ENCODE data around the gene VPREB1. TPM values are rescaled to one million over a fixed set of nuclear protein-coding genes. Genes with fewer than 3 reads are reported as not detected.
"Not testable (repeated sequence)": the region's sequence is repeated elsewhere in the genome, so short reads cannot be mapped to it uniquely, and the experiment has no call there.

Gene VPREB1
- total RNA-seq, 2 experiments from 2014 or later, result not detected

DNA sequence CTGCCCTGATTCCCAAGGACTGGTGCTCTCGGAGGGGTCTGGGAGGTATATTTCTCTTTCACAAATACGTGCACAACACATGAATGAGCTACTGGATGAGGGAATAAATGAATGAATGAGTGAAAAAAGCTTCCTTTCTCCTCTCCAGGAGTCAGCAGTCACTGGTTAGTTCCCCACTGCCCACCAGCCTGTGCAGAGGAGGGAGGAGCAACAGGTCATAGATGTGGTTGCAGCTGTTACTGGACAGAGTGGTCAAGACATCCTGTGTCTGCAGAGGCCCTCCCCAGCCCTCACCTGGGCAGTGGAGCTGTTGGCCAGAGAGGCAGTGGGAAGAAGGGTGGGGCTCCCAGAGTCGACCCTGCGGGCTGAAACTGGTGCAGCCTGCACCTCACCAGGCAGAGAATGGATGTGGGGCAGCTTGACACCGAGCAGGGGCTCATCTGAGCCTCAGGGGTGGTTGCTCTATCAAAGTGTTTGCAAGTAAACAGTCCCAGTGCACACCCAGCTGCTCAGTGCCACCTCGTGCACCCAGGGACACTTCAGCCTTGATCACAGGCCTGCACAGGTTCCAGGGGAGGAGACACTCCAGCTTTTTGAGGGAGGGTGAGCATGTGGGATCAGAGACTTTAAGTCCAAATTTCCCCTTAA lies 1.4 kb upstream of the VPREB1 start:
- TF ChIP-seq, protein P1, sequence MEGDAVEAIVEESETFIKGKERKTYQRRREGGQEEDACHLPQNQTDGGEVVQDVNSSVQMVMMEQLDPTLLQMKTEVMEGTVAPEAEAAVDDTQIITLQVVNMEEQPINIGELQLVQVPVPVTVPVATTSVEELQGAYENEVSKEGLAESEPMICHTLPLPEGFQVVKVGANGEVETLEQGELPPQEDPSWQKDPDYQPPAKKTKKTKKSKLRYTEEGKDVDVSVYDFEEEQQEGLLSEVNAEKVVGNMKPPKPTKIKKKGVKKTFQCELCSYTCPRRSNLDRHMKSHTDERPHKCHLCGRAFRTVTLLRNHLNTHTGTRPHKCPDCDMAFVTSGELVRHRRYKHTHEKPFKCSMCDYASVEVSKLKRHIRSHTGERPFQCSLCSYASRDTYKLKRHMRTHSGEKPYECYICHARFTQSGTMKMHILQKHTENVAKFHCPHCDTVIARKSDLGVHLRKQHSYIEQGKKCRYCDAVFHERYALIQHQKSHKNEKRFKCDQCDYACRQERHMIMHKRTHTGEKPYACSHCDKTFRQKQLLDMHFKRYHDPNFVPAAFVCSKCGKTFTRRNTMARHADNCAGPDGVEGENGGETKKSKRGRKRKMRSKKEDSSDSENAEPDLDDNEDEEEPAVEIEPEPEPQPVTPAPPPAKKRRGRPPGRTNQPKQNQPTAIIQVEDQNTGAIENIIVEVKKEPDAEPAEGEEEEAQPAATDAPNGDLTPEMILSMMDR (IDR thresholded peaks at IDR 0.05), result no peak
- H3K27me3 Mint-ChIP-seq, result peaks cover 2% of the 10 kb centered on the region
- intact Hi-C loops (cut with micrococcal nuclease), result no loop called here
- POLR2A ChIA-PET, result no interaction called here
- ATAC-seq (no peak), DNase-seq (no peak)
- no peaks in the 10 kb centered on the region for H3K4me1 Mint-ChIP-seq (ENCODE audit: low read depth)
- CTCF ChIA-PET, result interaction anchor here (1.2 to 14.2 kb wide), 2 partner anchors 37 to 48 kb away, joined by 4 to 227 read pairs; no protein-coding TSS in a partner anchor
- no peaks in the 10 kb centered on the region for H3K9me3 Mint-ChIP-seq
- no peaks in the 10 kb centered on the region for H3K36me3 Mint-ChIP-seq (ENCODE audit: low read depth)
- H3K4me3 Mint-ChIP-seq, result no peak overlapping the region
- H3K27ac Mint-ChIP-seq, result no peak overlapping the region

DNA sequence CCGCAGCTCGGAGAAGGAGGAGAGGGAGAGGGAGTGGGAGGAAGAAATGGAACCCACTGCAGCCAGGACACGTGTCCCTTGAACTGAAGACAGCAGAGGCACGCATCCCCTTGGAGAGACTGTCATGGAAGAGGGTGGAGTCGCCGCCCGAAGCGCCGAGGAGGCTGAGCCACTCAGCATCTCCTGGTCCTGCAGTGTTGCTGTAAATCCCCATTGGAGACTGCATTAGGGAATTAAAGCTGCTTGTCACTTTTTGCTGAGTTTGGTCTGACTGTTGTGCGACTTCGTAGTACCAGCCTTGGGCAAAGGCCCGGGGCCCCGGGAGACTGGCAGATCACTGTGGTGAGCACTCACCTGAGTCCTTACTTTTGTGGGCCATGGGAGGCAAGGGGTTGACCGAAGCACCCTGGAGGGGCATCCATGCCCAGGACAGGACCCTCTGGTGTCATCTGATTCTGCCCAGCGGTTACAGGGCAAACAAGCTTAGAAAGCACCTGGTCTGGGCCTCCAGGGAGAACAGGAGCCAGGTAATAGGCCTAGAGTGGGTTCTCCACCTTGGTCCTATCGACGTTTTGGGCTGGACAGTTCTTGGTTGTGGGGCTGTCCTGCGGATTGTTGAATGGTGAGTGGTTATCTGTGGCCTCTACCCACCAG lies 797 bp downstream of the VPREB1 start:
- Mint-ChIP-seq H3K4me3 (no peak overlapping the region), H3K9me3 (no peaks in the 10 kb centered on the region), H3K27me3 (peaks cover 2% of the 10 kb centered on the region), H3K4me1 (ENCODE audit: low read depth) (peaks cover 10% of the 10 kb centered on the region), H3K36me3 (ENCODE audit: low read depth) (no peaks in the 10 kb centered on the region), H3K27ac (no peak overlapping the region)
- ChIA-PET CTCF (interaction anchor here (2.2 kb wide), 1 partner anchor 38 kb away, joined by 5 read pairs; no protein-coding TSS in a partner anchor), POLR2A (no interaction called here)
- intact Hi-C loops (cut with micrococcal nuclease), result no loop called here
- DNase-seq (no peak), ATAC-seq (no peak)
- TF ChIP-seq, protein P1 (IDR thresholded peaks at IDR 0.05), result no peak

DNA sequence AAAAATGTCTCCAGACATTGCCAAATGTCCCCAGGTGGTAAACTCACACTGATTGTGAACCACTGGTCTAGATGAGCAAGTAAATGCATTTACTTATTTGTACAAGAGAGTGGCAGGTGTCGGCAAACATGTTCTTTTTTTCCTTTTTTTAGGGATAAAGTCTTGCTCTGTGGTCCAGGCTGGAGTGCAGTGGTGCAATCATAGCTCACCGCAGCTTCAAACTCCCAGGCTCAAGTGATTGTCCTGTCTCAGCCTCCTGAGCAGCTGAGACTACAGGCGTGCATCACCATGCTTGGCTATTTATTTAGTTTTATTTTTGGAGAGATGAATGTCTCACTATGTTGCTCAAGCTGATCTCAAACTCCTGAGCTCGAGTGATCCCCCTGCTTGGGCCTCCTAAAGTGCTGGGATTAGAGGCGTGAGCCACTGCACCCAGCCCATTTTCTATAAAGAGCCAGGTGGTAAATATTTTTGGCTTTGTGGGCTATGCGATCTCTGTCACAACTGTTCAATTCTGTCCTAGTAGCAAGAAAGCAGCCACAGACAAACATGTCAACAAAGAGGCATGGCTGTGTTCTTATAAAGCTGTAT lies 1.4 kb downstream of the VPREB1 start:
- Mint-ChIP-seq H3K36me3 (ENCODE audit: low read depth) (no peaks in the 10 kb centered on the region), H3K27ac (no peak overlapping the region), H3K4me1 (ENCODE audit: low read depth) (peaks cover 10% of the 10 kb centered on the region), H3K9me3 (no peaks in the 10 kb centered on the region), H3K4me3 (no peak overlapping the region), H3K27me3 (peaks cover 2% of the 10 kb centered on the region)
- intact Hi-C loops (cut with micrococcal nuclease), result no loop called here
- CTCF ChIA-PET, result interaction anchor here (2.0 to 2.2 kb wide), 2 partner anchors 10 to 39 kb away, joined by 5 to 10 read pairs; no protein-coding TSS in a partner anchor
- DNase-seq (no peak), ATAC-seq (no peak)
- TF ChIP-seq, protein P1 (IDR thresholded peaks at IDR 0.05), result no peak
- POLR2A ChIA-PET, result no interaction called here

DNA sequence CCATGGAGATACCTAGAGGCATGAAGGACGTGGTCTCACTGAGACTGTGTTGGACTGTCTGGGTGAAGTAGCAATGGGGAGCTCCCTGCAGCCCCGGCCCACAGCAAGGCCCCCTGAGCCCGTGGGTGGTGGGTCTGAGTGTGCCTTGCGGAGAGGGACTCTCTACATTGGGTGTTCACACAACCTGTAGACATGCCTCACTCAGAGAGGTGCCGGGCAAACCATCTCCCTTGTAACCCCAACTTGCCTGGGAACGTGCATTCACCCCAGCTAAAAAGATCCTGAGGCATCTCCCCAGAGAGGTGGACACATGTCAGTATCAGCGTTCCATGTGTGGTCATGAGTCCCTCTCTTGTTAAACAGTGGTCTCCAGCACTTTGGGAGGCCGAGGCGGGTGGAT lies 2.1 kb downstream of the VPREB1 start:
- H3K9me3 Mint-ChIP-seq, result no peaks in the 10 kb centered on the region
- intact Hi-C loops (cut with micrococcal nuclease), result no loop called here
- no peak overlapping the region for H3K27ac Mint-ChIP-seq
- no peak for ATAC-seq
- POLR2A ChIA-PET, result no interaction called here
- peaks cover 2% of the 10 kb centered on the region for H3K27me3 Mint-ChIP-seq
- H3K4me3 Mint-ChIP-seq, result no peak overlapping the region
- no peaks in the 10 kb centered on the region for H3K36me3 Mint-ChIP-seq (ENCODE audit: low read depth)
- CTCF ChIA-PET, result interaction anchor here (2.0 to 2.2 kb wide), 2 partner anchors 11 to 39 kb away, joined by 5 to 10 read pairs; no protein-coding TSS in a partner anchor
- DNase-seq, result no peak
- TF ChIP-seq, protein P1 (IDR thresholded peaks at IDR 0.05), result no peak
- H3K4me1 Mint-ChIP-seq (ENCODE audit: low read depth), result peaks cover 10% of the 10 kb centered on the region

DNA sequence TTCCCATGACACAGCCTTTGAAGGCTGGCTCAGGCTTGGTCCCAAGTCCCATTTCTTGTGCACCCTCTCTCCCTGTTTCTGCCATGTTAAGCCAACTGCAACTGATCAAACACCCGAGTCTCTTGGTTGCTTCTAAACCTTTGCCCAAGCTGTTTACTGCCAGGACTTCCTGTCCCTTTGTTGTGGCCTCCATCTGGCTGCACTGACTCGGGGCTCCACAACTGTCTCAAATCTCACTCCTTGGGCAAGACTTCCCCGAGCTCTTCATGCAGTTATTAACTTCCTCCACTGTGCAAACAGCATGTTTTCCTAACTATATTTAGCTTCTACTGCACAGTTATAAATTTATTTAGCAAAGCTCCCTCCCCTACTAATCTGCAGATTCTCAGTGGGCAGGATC lies 4.3 kb downstream of the VPREB1 start:
- CTCF ChIA-PET, result interaction anchor here (1.2 kb wide), 1 partner anchor 13 kb away, joined by 5 read pairs; no protein-coding TSS in a partner anchor
- ATAC-seq (peak; percentile 20), DNase-seq (peak; percentile 13)
- no peak overlapping the region for H3K27ac Mint-ChIP-seq
- intact Hi-C loops (cut with micrococcal nuclease), result no loop called here
- H3K36me3 Mint-ChIP-seq (ENCODE audit: low read depth), result no peaks in the 10 kb centered on the region
- peaks cover 2% of the 10 kb centered on the region for H3K27me3 Mint-ChIP-seq
- POLR2A ChIA-PET, result no interaction called here
- H3K9me3 Mint-ChIP-seq, result no peaks in the 10 kb centered on the region
- TF ChIP-seq, protein P1 (IDR thresholded peaks at IDR 0.05), result no peak
- no peak overlapping the region for H3K4me3 Mint-ChIP-seq
- H3K4me1 Mint-ChIP-seq (ENCODE audit: low read depth), result peaks cover 10% of the 10 kb centered on the region

DNA sequence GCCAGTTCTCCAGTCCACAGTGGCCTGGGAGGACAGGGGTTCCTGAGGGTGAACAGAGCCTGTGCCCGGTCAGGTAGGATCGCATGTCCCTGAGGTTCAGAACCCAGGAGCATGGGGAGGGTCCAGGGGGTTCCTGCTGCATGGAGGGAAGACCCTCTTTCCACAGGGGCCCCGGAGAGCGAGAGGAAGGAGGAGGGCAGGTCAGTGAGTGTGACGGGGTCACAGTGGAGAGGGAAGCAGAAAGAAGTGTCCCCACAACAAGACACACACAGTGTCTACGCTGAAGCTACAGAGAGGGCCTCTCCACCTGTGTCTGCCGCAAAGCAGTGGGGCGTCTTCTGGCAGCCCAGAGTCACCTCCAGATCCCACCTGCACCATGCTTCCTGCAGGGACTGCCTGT lies 6.1 kb downstream of the VPREB1 start:
- ATAC-seq; CTCF ChIA-PET; intact Hi-C loops (cut with micrococcal nuclease); H3K27me3 Mint-ChIP-seq; POLR2A ChIA-PET; H3K36me3 Mint-ChIP-seq (ENCODE audit: low read depth); DNase-seq; H3K4me3 Mint-ChIP-seq; H3K4me1 Mint-ChIP-seq (ENCODE audit: low read depth); H3K9me3 Mint-ChIP-seq; H3K27ac Mint-ChIP-seq: not testable (repeated sequence)

DNA sequence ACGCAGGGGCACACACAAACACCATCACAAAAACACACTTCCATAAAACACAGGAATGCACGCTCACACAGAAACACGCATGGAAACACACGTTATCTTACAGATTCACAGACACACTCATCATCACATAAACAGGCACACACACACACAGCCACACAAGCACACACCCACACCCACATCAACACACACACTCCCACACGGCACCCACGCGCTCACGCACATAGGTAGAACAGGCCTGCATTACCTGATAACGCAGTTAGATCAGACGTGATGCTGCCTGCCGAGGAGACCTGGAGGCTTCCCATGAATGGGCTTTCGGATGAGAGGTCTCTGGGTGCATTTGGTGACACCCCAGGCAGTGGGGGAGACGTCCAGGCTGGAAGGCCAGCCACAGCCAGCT lies 11.5 kb downstream of the VPREB1 start:
- POLR2A ChIA-PET; intact Hi-C loops (cut with micrococcal nuclease); ATAC-seq; H3K4me3 Mint-ChIP-seq; CTCF ChIA-PET; DNase-seq; H3K27ac Mint-ChIP-seq; H3K4me1 Mint-ChIP-seq (ENCODE audit: low read depth); H3K27me3 Mint-ChIP-seq; H3K36me3 Mint-ChIP-seq (ENCODE audit: low read depth): not testable (repeated sequence)
- peaks cover 10% of the 10 kb centered on the region for H3K9me3 Mint-ChIP-seq

Measured in activated CD8-positive, alpha-beta T cell treated with anti-CD3 and anti-CD28 coated beads for 36 hours (primary cell).